Pancreas (tissue), 10 donors: Measurements from ENCODE around the gene CHST12. TPM values are rescaled to one million over a fixed set of nuclear protein-coding genes. Genes with fewer than 3 reads are reported as not detected.

ENCODE experiments used
- ATAC-seq, 4 donors: fragments of 200-7000 bp; cut with Tn5 transposase; one replicate each; pipeline versions ENCODE4 v1.8.0 to v1.9.1; 2020; ENCODE audit warnings: mild to moderate bottlenecking in 4 of 4, moderate library complexity in 4 of 4
- DNase-seq, 6 donors: peaks; one replicate each; pipeline ENCODE4 v3.0.0-alpha.2; 2020
- FAIRE-seq: peaks from 2 replicates; lab custom pipeline; 2012; peaks lifted over from hg19 to GRCh38; lab: Jason Lieb, UNC
- H3K27ac ChIP-seq, 4 donors: fragments of 200-600 bp; sonication (generic); 1 replicate in 3 of 4; 2 replicates in 1 of 4; pipeline versions ENCODE4 v1.5.0 to v1.8.0; 2020
- H3K27me3 ChIP-seq, 4 donors: fragments of 200-600 bp; one replicate each; pipeline ENCODE4 v1.8.0; 2021
- H3K36me3 ChIP-seq, 3 donors: fragments of 200-600 bp; sonication (generic) in 1 of 3; one replicate each; pipeline versions ENCODE4 v1.5.0 to v1.8.0; 2020 to 2021
- H3K4me1 ChIP-seq, 3 donors: fragments of 200-600 bp; one replicate each; pipeline ENCODE4 v1.8.0; 2021
- H3K4me3 ChIP-seq, 4 donors: fragments of 200-600 bp; sonication (generic) in 2 of 4; one replicate each; pipeline versions ENCODE4 v1.5.0 to v1.8.0; 2020 to 2021
- H3K9me3 ChIP-seq, 4 donors: fragments of 200-600 bp; one replicate each; pipeline ENCODE4 v1.8.0; 2021
- CTCF ChIP-seq, 4 donors: fragments of 200-600 bp; sonication (generic) in 3 of 4; IDR thresholded peaks; one replicate each; pipeline versions ENCODE4 v1.5.0 to v1.8.0; 2021; ENCODE audit warnings: antibody characterized with exemption in 4 of 4
- WGBS, 2 donors: extraction: QIAGEN DNeasy Blood & Tissue Kit; methylation state at CpG; one replicate each; pipeline ENCODE4 v1.1.7; 2013; 5-methylcytosine and 5-hydroxymethylcytosine counted together
- intact Hi-C, 3 donors: fragments of 100-400 bp; cut with DNase I; formaldehyde crosslinking; loops; one replicate each; pipeline versions ENCODE4 v1.11.1 to v1.14.2; 2022
- polyA plus RNA-seq, 2 donors: library from polyadenylated mRNA; stranded (reverse); fragments of 200-250 nt; gene quantifications; one replicate each; pipeline ENCODE4 v1.2.3, GENCODE V29; 2013
- total RNA-seq, 6 donors: library from RNA; stranded (reverse); fragmentation: NEBNext Ultra II Directional in 4 of 6; extraction: Animal tissue kit (Norgen Biotek cat#: 25700) in 4 of 6; gene quantifications; one replicate each; pipeline versions ENCODE4 v1.2.1 to v1.2.4, GENCODE V29; 2021 to 2023
- donor health status: healthy with polysubstance abuse.
- donor health status: DM: no; HTN: no; CAD: no; lungs with moderate emphysema.
- donor health status: DM: no; HTN: no; CAD: no.
- donor health status: control.
- donor health status: control.
- donor health status: Bipolar disorder and iron deficiency.
- donor health status: DM: yes; HTN: yes; CAD: no.
- donor health status: DM: no; HTN: no; CAD: no.
- donor health status: DM: no; HTN: no; CAD: no.
- donor health status: DM: yes; HTN: yes; CAD: no.

CHST12 gene
- total and polyA plus RNA-seq, 8 donors: 7.0 to 13.2 (median 8.2) TPM

- peak in 2 of 6 donors; percentile 39 to 83 for DNase-seq
Observed at GRCh38 chr7:2478800-2479199, 75.4 kb downstream of the CHST12 start.

GRCh38 chr7:2479276-2480069, 76.1 kb downstream of the CHST12 start:
- FAIRE-seq (no peak), ATAC-seq (no peak), DNase-seq (no peak)
- WGBS, 2 donors: 71 to 86% methylated on average over 16 of the region's 16 CpGs
- H3K4me1 ChIP-seq: peaks cover 7 to 16% (median 12%) of the 10 kb centered on the region in 3 donors
- H3K27ac ChIP-seq: no peak overlapping the region
- H3K27me3 ChIP-seq: no peaks in the 10 kb centered on the region
- H3K4me3 ChIP-seq: no peak overlapping the region
- no peaks in the 10 kb centered on the region for H3K9me3 ChIP-seq
- no peaks in the 10 kb centered on the region for H3K36me3 ChIP-seq
- TF ChIP-seq CTCF (IDR thresholded peaks at IDR 0.05): no peak
- intact Hi-C loops: loop anchor here in 1 of 3 donors (10.0 kb wide), 2 partner anchors 185 to 205 kb away; partner anchors contain the start of gene AMZ1

More at GRCh38 chr7:2478800-2479199, 75.4 kb downstream of the CHST12 start:
- no peak overlapping the region for H3K27ac ChIP-seq
- H3K27me3 ChIP-seq: no peaks in the 10 kb centered on the region
- no peaks in the 10 kb centered on the region for H3K9me3 ChIP-seq
- no peak overlapping the region for H3K4me3 ChIP-seq
- H3K36me3 ChIP-seq: no peaks in the 10 kb centered on the region
- intact Hi-C loops: loop anchor here in 1 of 3 donors (10.0 kb wide), 1 partner anchor 206 kb away; the partner anchor contains the start of gene AMZ1
- 55 to 64% methylated on average over 19 of the region's 19 CpGs for WGBS, 2 donors
- peak; percentile 17 to 52 (median 28) for ATAC-seq
- peaks cover 7 to 16% (median 12%) of the 10 kb centered on the region in 3 donors for H3K4me1 ChIP-seq
- FAIRE-seq: no peak
- TF ChIP-seq CTCF (IDR thresholded peaks at IDR 0.05): no peak

GRCh38 chr7:2480070-2480408, 76.6 kb downstream of the CHST12 start:
- DNase-seq (peak in 2 of 6 donors; percentile 55 to 78), FAIRE-seq (no peak), ATAC-seq (no peak)
- no peaks in the 10 kb centered on the region for H3K36me3 ChIP-seq
- H3K27ac ChIP-seq: no peak overlapping the region
- H3K4me3 ChIP-seq: no peak overlapping the region
- TF ChIP-seq CTCF (IDR thresholded peaks at IDR 0.05): no peak
- peaks cover 7 to 16% (median 12%) of the 10 kb centered on the region in 3 donors for H3K4me1 ChIP-seq
- no peaks in the 10 kb centered on the region for H3K9me3 ChIP-seq
- WGBS, 2 donors: 50 to 66% methylated on average over 21 of the region's 21 CpGs
- intact Hi-C loops: loop anchor here in 1 of 3 donors (10.0 kb wide), 1 partner anchor 185 kb away; no protein-coding TSS in a partner anchor
- H3K27me3 ChIP-seq: no peaks in the 10 kb centered on the region

- no peak for DNase-seq
- H3K27me3 ChIP-seq: no peaks in the 10 kb centered on the region
- no peak for ATAC-seq
- H3K4me1 ChIP-seq: peaks cover 7 to 16% (median 12%) of the 10 kb centered on the region in 3 donors
- H3K9me3 ChIP-seq: no peaks in the 10 kb centered on the region
- no peaks in the 10 kb centered on the region for H3K36me3 ChIP-seq
- no peak for FAIRE-seq
- no peak overlapping the region for H3K4me3 ChIP-seq
- intact Hi-C loops: loop anchor here in 1 of 3 donors (10.0 kb wide), 1 partner anchor 184 kb away; no protein-coding TSS in a partner anchor
- TF ChIP-seq CTCF (IDR thresholded peaks at IDR 0.05): no peak
- no peak overlapping the region for H3K27ac ChIP-seq
- 75 to 77% methylated on average over 4 of the region's 4 CpGs for whole genome bisulfite sequencing, 2 donors
Observed at GRCh38 chr7:2481195-2481594, 77.8 kb downstream of the CHST12 start.
